Measurements from ENCODE around the gene TSPOAP1. TPM values are rescaled to one million over a fixed set of nuclear protein-coding genes. Genes with fewer than 3 reads are reported as not detected.
A peak's percentile ranks its signal among the peaks of the same experiment; 100 is the strongest.

TSPOAP1 gene
- total RNA-seq, 2 experiments from 2014 or later = 21.6 to 22.7 TPM

- intact Hi-C loops (cut with micrococcal nuclease) = loop anchor here (5.0 to 10.0 kb wide), 2 partner anchors 772 to 1494 kb away; partner anchors contain the start of gene TRIM37
- POLR2A ChIA-PET = interaction anchor here (0.5 to 18.5 kb wide), 15 partner anchors 3 to 1496 kb away, joined by 3 to 1114 read pairs (median 5); partner anchors contain the start of genes MTMR4, RNF43, SUPT4H1 and TSPOAP1
Measured at GRCh38 chr17:58332778-58333735, 4.5 kb upstream of the TSPOAP1 start.

GRCh38 chr17:58331815-58332777 lies 3.5 kb upstream of the TSPOAP1 start:
- H3K27ac Mint-ChIP-seq = peak overlapping the region; percentile 98
- intact Hi-C loops (cut with micrococcal nuclease) = loop anchor here (5.0 to 10.0 kb wide), 2 partner anchors 773 to 1495 kb away; partner anchors contain the start of gene TRIM37
- CTCF ChIA-PET = interaction anchor here (0.6 to 4.7 kb wide), 7 partner anchors 9 to 115 kb away, joined by 3 to 58 read pairs (median 5); partner anchors contain the start of gene SUPT4H1
- H3K36me3 Mint-ChIP-seq = peaks cover 77% of the 10 kb centered on the region
- POLR2A ChIA-PET = interaction anchor here (0.5 to 18.5 kb wide), 17 partner anchors 2 to 1497 kb away, joined by 3 to 1114 read pairs (median 3); partner anchors contain the start of genes MTMR4, RNF43, SUPT4H1 and TSPOAP1
- peaks cover 52% of the 10 kb centered on the region for H3K4me1 Mint-ChIP-seq (ENCODE audit: low read depth)
- H3K9me3 Mint-ChIP-seq = peaks cover 6% of the 10 kb centered on the region
- peak overlapping the region; percentile 92 for H3K4me3 Mint-ChIP-seq
- peaks cover 25% of the 10 kb centered on the region for H3K27me3 Mint-ChIP-seq
- peak; percentile 95 for DNase-seq

More at GRCh38 chr17:58332778-58333735, 4.5 kb upstream of the TSPOAP1 start:
- peak; percentile 88 for DNase-seq
- Mint-ChIP-seq H3K4me3 (peak overlapping the region; percentile 92), H3K36me3 (peaks cover 79% of the 10 kb centered on the region), H3K27me3 (peaks cover 23% of the 10 kb centered on the region), H3K27ac (peak overlapping the region; percentile 98), H3K9me3 (peaks cover 6% of the 10 kb centered on the region), H3K4me1 (ENCODE audit: low read depth) (peaks cover 51% of the 10 kb centered on the region)
- CTCF ChIA-PET = interaction anchor here (0.6 to 4.7 kb wide), 9 partner anchors 8 to 155 kb away, joined by 3 to 58 read pairs (median 4); partner anchors contain the start of genes HSF5 and SUPT4H1

- CTCF ChIA-PET = interaction anchor here (1.5 to 4.7 kb wide), 3 partner anchors 13 to 21 kb away, joined by 3 to 58 read pairs (median 17); partner anchors contain the start of gene SUPT4H1
- intact Hi-C loops (cut with micrococcal nuclease) = loop anchor here (5.0 to 10.0 kb wide), 2 partner anchors 774 to 1496 kb away; partner anchors contain the start of gene TRIM37
Measured at GRCh38 chr17:58330997-58331814, 2.6 kb upstream of the TSPOAP1 start.

GRCh38 chr17:58330538-58330996 lies 2.0 kb upstream of the TSPOAP1 start:
- Mint-ChIP-seq H3K4me1 (ENCODE audit: low read depth) (peaks cover 47% of the 10 kb centered on the region), H3K36me3 (peaks cover 69% of the 10 kb centered on the region), H3K27ac (peak overlapping the region; percentile 98), H3K9me3 (peaks cover 6% of the 10 kb centered on the region), H3K27me3 (peaks cover 25% of the 10 kb centered on the region), H3K4me3 (peak overlapping the region; percentile 92)
- intact Hi-C loops (cut with micrococcal nuclease) = loop anchor here (5.0 to 10.0 kb wide), 2 partner anchors 774 to 1497 kb away; partner anchors contain the start of gene TRIM37
- POLR2A ChIA-PET = interaction anchor here (3.7 to 18.5 kb wide), 4 partner anchors 0 to 22 kb away, joined by 23 to 1114 read pairs (median 616); partner anchors contain the start of genes SUPT4H1 and TSPOAP1
- CTCF ChIA-PET = interaction anchor here (1.5 to 4.7 kb wide), 2 partner anchors 14 to 21 kb away, joined by 3 to 58 read pairs; partner anchors contain the start of gene SUPT4H1
- DNase-seq = peak; percentile 61

More at GRCh38 chr17:58330997-58331814, 2.6 kb upstream of the TSPOAP1 start:
- Mint-ChIP-seq H3K27me3 (peaks cover 25% of the 10 kb centered on the region), H3K4me3 (peak overlapping the region; percentile 92), H3K36me3 (peaks cover 73% of the 10 kb centered on the region), H3K9me3 (peaks cover 6% of the 10 kb centered on the region), H3K27ac (peak overlapping the region; percentile 98), H3K4me1 (ENCODE audit: low read depth) (peaks cover 50% of the 10 kb centered on the region)
- peak; percentile 85 for DNase-seq
- POLR2A ChIA-PET = interaction anchor here (0.6 to 18.5 kb wide), 7 partner anchors 1 to 717 kb away, joined by 5 to 1114 read pairs (median 23); partner anchors contain the start of genes RNF43, SUPT4H1 and TSPOAP1

GRCh38 chr17:58329810-58330537 lies 1.4 kb upstream of the TSPOAP1 start:
- H3K27me3 Mint-ChIP-seq = peaks cover 25% of the 10 kb centered on the region
- peak; percentile 76 for DNase-seq
- POLR2A ChIA-PET = interaction anchor here (3.7 to 18.5 kb wide), 4 partner anchors 0 to 22 kb away, joined by 23 to 1114 read pairs (median 616); partner anchors contain the start of genes SUPT4H1 and TSPOAP1
- peak overlapping the region; percentile 92 for H3K4me3 Mint-ChIP-seq
- H3K36me3 Mint-ChIP-seq = peaks cover 63% of the 10 kb centered on the region
- peaks cover 44% of the 10 kb centered on the region for H3K4me1 Mint-ChIP-seq (ENCODE audit: low read depth)
- H3K27ac Mint-ChIP-seq = peak overlapping the region; percentile 98
- intact Hi-C loops (cut with micrococcal nuclease) = loop anchor here (1.0 to 10.0 kb wide), 7 partner anchors 8 to 1497 kb away; partner anchors contain the start of genes RNF43, SUPT4H1 and TRIM37
- H3K9me3 Mint-ChIP-seq = peaks cover 6% of the 10 kb centered on the region
- CTCF ChIA-PET = interaction anchor here (1.5 to 4.7 kb wide), 2 partner anchors 14 to 22 kb away, joined by 3 to 58 read pairs; partner anchors contain the start of gene SUPT4H1

GRCh38 chr17:58329035-58329809 lies 627 bp upstream of the TSPOAP1 start:
- peaks cover 44% of the 10 kb centered on the region for H3K4me1 Mint-ChIP-seq (ENCODE audit: low read depth)
- H3K4me3 Mint-ChIP-seq = peak overlapping the region; percentile 92
- H3K27me3 Mint-ChIP-seq = peaks cover 25% of the 10 kb centered on the region
- CTCF ChIA-PET = interaction anchor here (1.3 to 4.0 kb wide), 5 partner anchors 12 to 159 kb away, joined by 7 to 52 read pairs (median 10); partner anchors contain the start of genes HSF5 and RNF43
- DNase-seq = peak; percentile 92
- peaks cover 6% of the 10 kb centered on the region for H3K9me3 Mint-ChIP-seq
- intact Hi-C loops (cut with micrococcal nuclease) = loop anchor here (1.0 kb wide), 5 partner anchors 9 to 88 kb away; partner anchors contain the start of genes RNF43 and SUPT4H1
- peak overlapping the region; percentile 98 for H3K27ac Mint-ChIP-seq
- peaks cover 55% of the 10 kb centered on the region for H3K36me3 Mint-ChIP-seq
- POLR2A ChIA-PET = interaction anchor here (1.4 to 18.5 kb wide), 5 partner anchors 10 to 88 kb away, joined by 3 to 1114 read pairs (median 23); partner anchors contain the start of genes RNF43 and SUPT4H1

GRCh38 chr17:58327363-58328194 lies 1.0 kb downstream of the TSPOAP1 start:
- CTCF ChIA-PET = interaction anchor here (0.7 to 4.0 kb wide), 10 partner anchors 10 to 160 kb away, joined by 3 to 52 read pairs (median 7); partner anchors contain the start of genes HSF5, RNF43 and SUPT4H1
- H3K36me3 Mint-ChIP-seq = peaks cover 46% of the 10 kb centered on the region
- H3K27ac Mint-ChIP-seq = peak overlapping the region; percentile 98
- peaks cover 25% of the 10 kb centered on the region for H3K27me3 Mint-ChIP-seq
- intact Hi-C loops (cut with micrococcal nuclease) = no loop called here
- peaks cover 44% of the 10 kb centered on the region for H3K4me1 Mint-ChIP-seq (ENCODE audit: low read depth)
- no peak for DNase-seq
- peaks cover 6% of the 10 kb centered on the region for H3K9me3 Mint-ChIP-seq
- peak overlapping the region; percentile 92 for H3K4me3 Mint-ChIP-seq
- POLR2A ChIA-PET = interaction anchor here (0.5 to 18.5 kb wide), 14 partner anchors 9 to 1049 kb away, joined by 3 to 1114 read pairs (median 4); partner anchors contain the start of genes MTMR4, RNF43, SRSF1 and SUPT4H1

All from activated CD4-positive, alpha-beta memory T cell treated with anti-CD3 and anti-CD28 coated beads for 36 hours (primary cell).